Kidney (tissue), 22 donors: ENCODE measurements around the gene ETDA. TPM values are rescaled to one million over a fixed set of nuclear protein-coding genes. Genes with fewer than 3 reads are reported as not detected.
"Not testable (repeated sequence)": the region's sequence is repeated elsewhere in the genome, so short reads cannot be mapped to it uniquely, and the experiment has no call there.

Experiments
- DNase-seq, 5 donors: peaks; one replicate each; pipeline ENCODE4 v3.0.0-alpha.2; 2013 to 2020
- FAIRE-seq: peaks from 2 replicates; lab custom pipeline; 2012; peaks lifted over from hg19 to GRCh38; lab: Jason Lieb, UNC
- H3K27ac ChIP-seq, 2 donors: one replicate each; pipeline ENCODE4 v1.7.0; 2013; ENCODE audit warnings: low read depth in 2 of 2, low read length in 2 of 2, inconsistent platforms in 1 of 2
- H3K27me3 ChIP-seq: one replicate; pipeline ENCODE4 v1.7.1; 2013; ENCODE audit warnings: low read length, inconsistent platforms; ENCODE audit not compliant: control insufficient read depth, insufficient read depth
- H3K36me3 ChIP-seq, 3 donors: one replicate each; pipeline versions ENCODE4 v1.7.0 to v1.7.1; 2013; ENCODE audit warnings: low read length in 3 of 3, control low read depth in 1 of 3, inconsistent platforms in 1 of 3; ENCODE audit not compliant: insufficient read depth in 3 of 3, control insufficient read depth in 2 of 3
- H3K4me1 ChIP-seq, 3 donors: one replicate each; pipeline versions ENCODE4 v1.7.0 to v1.7.1; 2013; ENCODE audit warnings: low read length in 3 of 3, inconsistent platforms in 1 of 3, low read depth in 1 of 3; ENCODE audit not compliant: control insufficient read depth in 2 of 3, insufficient read depth in 2 of 3
- H3K4me3 ChIP-seq, 3 donors: one replicate each; pipeline versions ENCODE4 v1.7.0 to v1.8.1; 2013; ENCODE audit warnings: low read length in 3 of 3, control low read depth in 1 of 3, inconsistent platforms in 1 of 3
- H3K9ac ChIP-seq, 3 donors: one replicate each; pipeline versions ENCODE4 v1.7.0 to v1.7.1; 2013; ENCODE audit warnings: low read length in 3 of 3, control low read depth in 1 of 3, inconsistent platforms in 1 of 3
- H3K9me3 ChIP-seq, 3 donors: one replicate each; pipeline versions ENCODE4 v1.7.0 to v1.7.1; 2013; ENCODE audit warnings: low read length in 3 of 3, control low read depth in 1 of 3, inconsistent platforms in 1 of 3; ENCODE audit not compliant: control insufficient read depth in 2 of 3, insufficient read depth in 1 of 3
- CTCF ChIP-seq: IDR thresholded peaks from 3 replicates; pipeline ENCODE4 v1.5.1; 2012; ENCODE audit warnings: mild to moderate bottlenecking, moderate library complexity, borderline replicate concordance; ENCODE audit not compliant: insufficient read depth; ENCODE audit errors: extremely low read depth
- intact Hi-C: fragments of 100-400 bp; cut with DNase I; formaldehyde crosslinking; loops from one replicate; pipeline ENCODE4 v1.11.1; 2022
- long read RNA-seq, 10 donors: library from polyadenylated mRNA in 1 of 10; unstranded in 1 of 10; transcript quantifications; one replicate each; pipeline ENCODE4 v2.0.0 and lab custom pipeline, GENCODE V29; 2021 to 2026
- polyA plus RNA-seq: library from polyadenylated mRNA; stranded (reverse); fragments of 350-450 nt; fragmentation: Illumina TruSeq; extraction: RNeasy Lipid Tissue Mini Kit (QIAGEN cat#74804); gene quantifications from one replicate; pipeline ENCODE4 v1.2.3, GENCODE V29; 2014; ENCODE audit warnings: low read depth, low replicate concordance; ENCODE audit not compliant: insufficient read depth
- total RNA-seq: library from RNA; stranded (reverse); fragmentation: NEBNext Ultra II Directional; extraction: Animal tissue kit (Norgen Biotek cat#: 25700); gene quantifications from one replicate; pipeline ENCODE4 v1.2.1, GENCODE V29; 2021
- donor health status: control.
- donor health status: control.
- donor health status: control.
- donor health status: control.
- donor health status: control.
- donor health status: DM: yes; HTN: yes; CAD: no.
- donor health status: Normal renal cell carcinoma (clear cell type).

The ETDA gene
- total RNA-seq, result not detected
- polyA plus RNA-seq, result not detected
- long read RNA-seq, donor 1, result 0 reads
- long read RNA-seq, donor 2, result 0 reads
- long read RNA-seq, donor 3, result 0 reads
- long read RNA-seq, donor 4, result 0 reads
- long read RNA-seq, donor 5, result 0 reads
- long read RNA-seq, donor 6, result 0 reads
- long read RNA-seq, donor 7, result 0 reads
- long read RNA-seq, donor 8, result 0 reads
- long read RNA-seq, donor 9, result 0 reads
- long read RNA-seq, donor 10, result 0 reads

- DNase-seq, FAIRE-seq, H3K9ac ChIP-seq, H3K9me3 ChIP-seq, H3K27ac ChIP-seq, H3K36me3 ChIP-seq, H3K4me3 ChIP-seq, H3K27me3 ChIP-seq, H3K4me1 ChIP-seq, intact Hi-C loops: not testable (repeated sequence)
Observed at GRCh38 chrX:135252011-135252518, at the start of gene ETDA. ETDA (plus strand) TSS chrX:135252061; CDS start chrX:135253277, 1,216 bp downstream.

DNA sequence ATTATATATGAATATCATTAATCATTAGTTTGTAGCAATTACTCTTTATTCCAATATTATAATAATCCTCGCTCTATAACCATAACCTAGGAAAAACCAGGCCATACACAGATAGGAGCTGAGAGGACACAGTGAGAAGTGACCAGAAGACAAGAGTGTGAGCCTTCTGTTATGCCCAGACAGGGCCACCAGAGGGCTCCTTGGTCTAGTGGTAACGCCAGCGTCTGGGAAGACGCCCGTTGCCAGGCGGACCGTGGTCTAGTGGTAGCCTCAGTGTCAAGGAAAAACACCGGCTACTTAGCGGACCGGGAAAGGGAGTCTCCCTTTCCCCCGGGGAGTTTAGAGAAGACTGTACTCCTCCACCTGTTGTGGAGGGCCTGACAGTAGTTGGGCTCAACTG lies 45.4 kb upstream of the ETDA start:
- not testable (repeated sequence) for H3K27me3 ChIP-seq

DNA sequence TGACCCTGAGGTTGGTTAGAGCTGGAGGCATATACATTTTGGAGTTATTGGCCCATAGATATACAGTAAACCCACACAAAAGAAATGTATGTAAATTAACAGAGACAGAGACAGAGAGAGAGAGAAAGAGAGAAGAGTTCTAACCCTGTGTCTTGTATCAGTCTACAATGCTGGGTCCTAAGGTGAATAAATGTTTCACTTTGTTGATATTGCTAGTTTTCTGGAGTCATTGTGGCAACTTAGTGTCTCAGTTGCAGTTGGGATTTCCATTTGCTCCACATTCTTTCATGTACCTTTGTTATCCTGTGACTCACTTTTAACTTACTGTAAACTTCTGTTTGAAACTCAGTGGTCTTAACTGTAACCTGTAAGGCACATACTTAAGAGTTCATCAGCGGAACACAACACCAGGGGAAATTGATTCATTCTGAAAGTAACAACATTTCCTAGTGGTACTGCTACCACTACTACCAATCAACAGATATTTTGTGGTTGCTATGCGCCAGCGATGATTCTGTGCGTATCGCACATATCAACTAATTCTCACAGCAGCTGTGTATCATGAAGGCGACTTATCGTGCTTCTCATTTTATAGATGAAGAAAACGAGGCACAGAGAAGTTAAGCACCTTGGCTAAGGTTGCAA lies 38.5 kb upstream of the ETDA start:
- TF ChIP-seq CTCF, result no peak
- no peak for FAIRE-seq
- Histone ChIP-seq H3K27ac (no peak overlapping the region), H3K4me1 (no peaks in the 10 kb centered on the region), H3K36me3 (no peaks in the 10 kb centered on the region), H3K9me3 (no peaks in the 10 kb centered on the region), H3K4me3 (no peak overlapping the region), H3K9ac (no peak overlapping the region), H3K27me3 (no peaks in the 10 kb centered on the region)
- intact Hi-C loops, result no loop called here
- no peak for DNase-seq

More for the DNA sequence above, 45.4 kb upstream of the ETDA start:
- H3K9ac ChIP-seq, FAIRE-seq, H3K4me1 ChIP-seq, DNase-seq, H3K36me3 ChIP-seq, H3K9me3 ChIP-seq, intact Hi-C loops, H3K27ac ChIP-seq, H3K4me3 ChIP-seq: not testable (repeated sequence)

- H3K36me3 ChIP-seq, H3K9ac ChIP-seq, H3K27ac ChIP-seq, FAIRE-seq, H3K4me1 ChIP-seq, H3K4me3 ChIP-seq, DNase-seq, intact Hi-C loops, H3K9me3 ChIP-seq, H3K27me3 ChIP-seq: not testable (repeated sequence)
Observed at GRCh38 chrX:135245989-135246388, 5.9 kb upstream of the ETDA start.

- DNase-seq, H3K36me3 ChIP-seq, H3K27ac ChIP-seq, FAIRE-seq, intact Hi-C loops, H3K4me1 ChIP-seq, H3K27me3 ChIP-seq, H3K9me3 ChIP-seq, H3K9ac ChIP-seq, H3K4me3 ChIP-seq: not testable (repeated sequence)
Observed at GRCh38 chrX:135256087-135256684, 4.3 kb downstream of the ETDA start.
